ENCODE measurements around the gene GRAP2.

DNA sequence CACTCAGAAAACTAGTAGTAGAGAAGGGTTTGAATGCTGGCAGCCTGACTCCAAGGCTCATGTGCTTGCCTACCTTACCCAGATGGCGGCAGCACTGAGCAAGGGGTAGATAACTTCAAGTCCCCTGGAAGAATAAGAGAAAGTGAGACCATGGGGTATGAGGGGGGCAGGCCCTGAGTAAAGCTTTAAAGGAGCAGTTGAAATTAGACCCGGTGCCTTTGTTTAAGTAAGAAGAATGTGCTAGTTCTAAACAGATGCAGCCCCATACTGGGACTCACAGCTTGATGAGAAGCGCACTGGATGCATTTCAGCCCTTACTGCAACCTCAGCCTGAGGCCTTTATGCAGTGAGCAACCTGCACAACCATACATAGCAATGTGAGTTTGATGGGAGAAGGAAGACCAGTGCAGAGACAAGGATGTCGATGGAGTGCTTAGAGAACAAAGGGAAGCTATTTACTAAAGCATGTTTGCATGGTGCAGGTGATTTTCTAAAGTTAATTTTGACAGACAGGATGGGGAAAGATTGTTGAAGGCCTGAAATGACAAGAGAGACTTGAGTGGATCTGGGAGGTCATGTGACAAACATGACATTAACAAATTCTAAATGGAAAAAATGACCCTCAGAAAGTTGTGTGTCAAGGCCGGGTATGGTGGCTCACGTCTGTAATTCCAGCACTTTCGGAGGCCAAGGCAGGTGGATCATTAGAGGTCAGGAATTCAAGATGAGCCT is 32.2 kb downstream of the GRAP2 start:
- TF ChIP-seq, protein P1, sequence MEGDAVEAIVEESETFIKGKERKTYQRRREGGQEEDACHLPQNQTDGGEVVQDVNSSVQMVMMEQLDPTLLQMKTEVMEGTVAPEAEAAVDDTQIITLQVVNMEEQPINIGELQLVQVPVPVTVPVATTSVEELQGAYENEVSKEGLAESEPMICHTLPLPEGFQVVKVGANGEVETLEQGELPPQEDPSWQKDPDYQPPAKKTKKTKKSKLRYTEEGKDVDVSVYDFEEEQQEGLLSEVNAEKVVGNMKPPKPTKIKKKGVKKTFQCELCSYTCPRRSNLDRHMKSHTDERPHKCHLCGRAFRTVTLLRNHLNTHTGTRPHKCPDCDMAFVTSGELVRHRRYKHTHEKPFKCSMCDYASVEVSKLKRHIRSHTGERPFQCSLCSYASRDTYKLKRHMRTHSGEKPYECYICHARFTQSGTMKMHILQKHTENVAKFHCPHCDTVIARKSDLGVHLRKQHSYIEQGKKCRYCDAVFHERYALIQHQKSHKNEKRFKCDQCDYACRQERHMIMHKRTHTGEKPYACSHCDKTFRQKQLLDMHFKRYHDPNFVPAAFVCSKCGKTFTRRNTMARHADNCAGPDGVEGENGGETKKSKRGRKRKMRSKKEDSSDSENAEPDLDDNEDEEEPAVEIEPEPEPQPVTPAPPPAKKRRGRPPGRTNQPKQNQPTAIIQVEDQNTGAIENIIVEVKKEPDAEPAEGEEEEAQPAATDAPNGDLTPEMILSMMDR (IDR thresholded peaks at IDR 0.05) = peak; percentile 14 to 75 (median 60)
- TF ChIP-seq POLR2A (IDR thresholded peaks at IDR 0.05) = no peak

Measured in Peyer's patch (tissue), 4 donors.